ENCODE results near the gene ZNF99. TPM values are rescaled to one million over a fixed set of nuclear protein-coding genes. Genes with fewer than 3 reads are reported as not detected.

ZNF99 gene
- total and polyA plus RNA-seq, 5 donors from 2014 or later = not detected

Other genes starting within 250 kb of the ZNF99 start
- 1.2 TPM for gene ZNF492, start 149.8 kb downstream of the ZNF99 start, total RNA-seq
- gene ZNF492, start 149.8 kb downstream of the ZNF99 start, polyA plus RNA-seq = under 1 TPM; 0.05 to 0.20 (median 0.14) TPM
- gene ZNF723, start 48.1 kb upstream of the ZNF99 start, total RNA-seq = not detected
- gene ZNF723, start 48.1 kb upstream of the ZNF99 start, polyA plus RNA-seq = not detected
- gene ZNF728, start 219.0 kb upstream of the ZNF99 start, total RNA-seq = not detected
- not detected for gene ZNF728, start 219.0 kb upstream of the ZNF99 start, polyA plus RNA-seq

Measured in CD4-positive, CD25-positive, alpha-beta regulatory T cell (primary cell).